ENCODE data around the gene BOLA1.
A peak's percentile ranks its signal among the peaks of the same experiment; 100 is the strongest.
"Not testable (repeated sequence)": the region's sequence is repeated elsewhere in the genome, so short reads cannot be mapped to it uniquely, and the experiment has no call there.

Gene BOLA1

GRCh38 chr1:149928401-149928724 lies 29.0 kb downstream of the BOLA1 start:
- FAIRE-seq (no peak), DNase-seq (ENCODE audit: insufficient read length, low spot score) (no peak)
- TF ChIP-seq SPI1 (IDR thresholded peaks at IDR 0.05; ENCODE audit: low read depth, low read length): peak; percentile 61; the same call in 1 of the 2 replicates
- no peak for TF ChIP-seq POLR2A (IDR thresholded peaks at IDR 0.05; ENCODE audit: low read depth, low read length)

GRCh38 chr1:149929856-149930255 lies 30.5 kb downstream of the BOLA1 start:
- FAIRE-seq: no peak
- DNase-seq (ENCODE audit: insufficient read length, low spot score): no peak
- TF ChIP-seq POU2F2 (IDR thresholded peaks at IDR 0.05; ENCODE audit: low read depth, low read length) (no peak), SPI1 (IDR thresholded peaks at IDR 0.05; ENCODE audit: low read depth, low read length) (no peak), POLR2AphosphoS5 (IDR thresholded peaks at IDR 0.05; ENCODE audit: low read depth, low read length) (no peak), TAF1 (IDR thresholded peaks at IDR 0.05; ENCODE audit: low read depth, low read length) (no peak)

GRCh38 chr1:149931212-149931790 lies 31.9 kb downstream of the BOLA1 start:
- FAIRE-seq (no peak), DNase-seq (ENCODE audit: insufficient read length, low spot score) (no peak)
- TF ChIP-seq PAX5 (IDR thresholded peaks at IDR 0.05; ENCODE audit: insufficient read depth, low read length, severe bottlenecking) (no peak), POU2F2 (IDR thresholded peaks at IDR 0.05; ENCODE audit: low read depth, low read length) (no peak), SPI1 (IDR thresholded peaks at IDR 0.05; ENCODE audit: low read depth, low read length) (no peak), TAF1 (IDR thresholded peaks at IDR 0.05; ENCODE audit: low read depth, low read length) (no peak), POLR2A (IDR thresholded peaks at IDR 0.05; ENCODE audit: low read depth, low read length) (no peak), POLR2AphosphoS5 (IDR thresholded peaks at IDR 0.05; ENCODE audit: low read depth, low read length) (no peak)

- FAIRE-seq (no peak), DNase-seq (ENCODE audit: insufficient read length, low spot score) (no peak)
- TF ChIP-seq TAF1 (IDR thresholded peaks at IDR 0.05; ENCODE audit: low read depth, low read length) (no peak), POLR2A (IDR thresholded peaks at IDR 0.05; ENCODE audit: low read depth, low read length) (no peak), POU2F2 (IDR thresholded peaks at IDR 0.05; ENCODE audit: low read depth, low read length) (no peak), PAX5 (IDR thresholded peaks at IDR 0.05; ENCODE audit: insufficient read depth, low read length, severe bottlenecking) (no peak), POLR2AphosphoS5 (IDR thresholded peaks at IDR 0.05; ENCODE audit: low read depth, low read length) (no peak), SPI1 (IDR thresholded peaks at IDR 0.05; ENCODE audit: low read depth, low read length) (no peak)
Measured at GRCh38 chr1:149932474-149932873, 33.1 kb downstream of the BOLA1 start.

GRCh38 chr1:149933208-149933607 lies 33.8 kb downstream of the BOLA1 start:
- DNase-seq (ENCODE audit: insufficient read length, low spot score) (no peak), FAIRE-seq (no peak)
- TF ChIP-seq POLR2AphosphoS5 (IDR thresholded peaks at IDR 0.05; ENCODE audit: low read depth, low read length) (no peak), POU2F2 (IDR thresholded peaks at IDR 0.05; ENCODE audit: low read depth, low read length) (no peak), POLR2A (IDR thresholded peaks at IDR 0.05; ENCODE audit: low read depth, low read length) (no peak), TAF1 (IDR thresholded peaks at IDR 0.05; ENCODE audit: low read depth, low read length) (no peak), PAX5 (IDR thresholded peaks at IDR 0.05; ENCODE audit: insufficient read depth, low read length, severe bottlenecking) (no peak), SPI1 (IDR thresholded peaks at IDR 0.05; ENCODE audit: low read depth, low read length) (no peak)

GRCh38 chr1:149934356-149934755 lies 35.0 kb downstream of the BOLA1 start:
- TF ChIP-seq POLR2A (IDR thresholded peaks at IDR 0.05; ENCODE audit: low read depth, low read length): no peak
- TF ChIP-seq PAX5 (IDR thresholded peaks at IDR 0.05; ENCODE audit: insufficient read depth, low read length, severe bottlenecking): no peak
- TF ChIP-seq TAF1 (IDR thresholded peaks at IDR 0.05; ENCODE audit: low read depth, low read length): no peak
- no peak for TF ChIP-seq SPI1 (IDR thresholded peaks at IDR 0.05; ENCODE audit: low read depth, low read length)
- no peak for TF ChIP-seq POU2F2 (IDR thresholded peaks at IDR 0.05; ENCODE audit: low read depth, low read length)
- TF ChIP-seq POLR2AphosphoS5 (IDR thresholded peaks at IDR 0.05; ENCODE audit: low read depth, low read length): no peak
- DNase-seq (ENCODE audit: insufficient read length, low spot score) (no peak), FAIRE-seq (no peak)

GRCh38 chr1:149936170-149936991 lies 37.0 kb downstream of the BOLA1 start, which contains the start of gene MTMR11:
Gene MTMR11, minus strand, starts transcription at chr1:149936879. Its CDS starts 232 bp downstream, at chr1:149936647.
- FAIRE-seq: no peak
- no peak for TF ChIP-seq PAX5 (IDR thresholded peaks at IDR 0.05; ENCODE audit: insufficient read depth, low read length, severe bottlenecking)
- no peak for TF ChIP-seq POU2F2 (IDR thresholded peaks at IDR 0.05; ENCODE audit: low read depth, low read length)
- TF ChIP-seq POLR2A (IDR thresholded peaks at IDR 0.05; ENCODE audit: low read depth, low read length): no peak
- TF ChIP-seq SPI1 (IDR thresholded peaks at IDR 0.05; ENCODE audit: low read depth, low read length): no peak
- no peak for TF ChIP-seq TAF1 (IDR thresholded peaks at IDR 0.05; ENCODE audit: low read depth, low read length)
- no peak for TF ChIP-seq POLR2AphosphoS5 (IDR thresholded peaks at IDR 0.05; ENCODE audit: low read depth, low read length)
- DNase-seq (ENCODE audit: insufficient read length, low spot score): no peak

- TF ChIP-seq POU2F2 (IDR thresholded peaks at IDR 0.05; ENCODE audit: low read depth, low read length) (0 out of 2 replicates have a peak, but pooled peaks have one; percentile 15), POLR2A (IDR thresholded peaks at IDR 0.05; ENCODE audit: low read depth, low read length) (no peak)
- FAIRE-seq (no peak), DNase-seq (ENCODE audit: insufficient read length, low spot score) (no peak)
Measured at GRCh38 chr1:149936992-149937705, 37.8 kb downstream of the BOLA1 start.

- DNase-seq (ENCODE audit: insufficient read length, low spot score) (no peak), FAIRE-seq (no peak)
- no peak for TF ChIP-seq PAX5 (IDR thresholded peaks at IDR 0.05; ENCODE audit: insufficient read depth, low read length, severe bottlenecking)
- no peak for TF ChIP-seq POLR2A (IDR thresholded peaks at IDR 0.05; ENCODE audit: low read depth, low read length)
- no peak for TF ChIP-seq TAF1 (IDR thresholded peaks at IDR 0.05; ENCODE audit: low read depth, low read length)
- no peak for TF ChIP-seq POU2F2 (IDR thresholded peaks at IDR 0.05; ENCODE audit: low read depth, low read length)
- no peak for TF ChIP-seq SPI1 (IDR thresholded peaks at IDR 0.05; ENCODE audit: low read depth, low read length)
Measured at GRCh38 chr1:149937759-149938158, 38.4 kb downstream of the BOLA1 start.

GRCh38 chr1:149938668-149939003 lies 39.3 kb downstream of the BOLA1 start:
- not testable (repeated sequence) for FAIRE-seq; DNase-seq (ENCODE audit: insufficient read length, low spot score)

Data from GM12891 (cell line).